Tibial nerve (tissue), 4 donors: ENCODE data around the gene HES4.

Experiments
- CTCF ChIP-seq, 5 experiments: fragments of 200-600 bp in 3 of 5; fragments of 450-650 bp in 2 of 5; sonication (generic) in 3 of 5; IDR thresholded peaks; one replicate each; pipeline ENCODE4 v1.5.1; 2016 to 2019; ENCODE audit warnings: antibody characterized with exemption in 5 of 5, mild to moderate bottlenecking in 3 of 5, moderate library complexity in 2 of 5
- EP300 ChIP-seq, 2 donors: sonication (generic); formaldehyde crosslinking; IDR thresholded peaks; one replicate each; pipeline ENCODE4 v1.6.1; 2017; ENCODE audit warnings: antibody characterized with exemption in 2 of 2, mild to moderate bottlenecking in 1 of 2
- POLR2A ChIP-seq, 2 donors: fragments of 450-650 bp; IDR thresholded peaks; one replicate each; pipeline ENCODE4 v1.6.1; 2017; ENCODE audit warnings: antibody characterized with exemption in 2 of 2, mild to moderate bottlenecking in 2 of 2, moderate library complexity in 2 of 2

- TF ChIP-seq POLR2A (IDR thresholded peaks at IDR 0.05) (no peak), CTCF (IDR thresholded peaks at IDR 0.05) (no peak), EP300 (IDR thresholded peaks at IDR 0.05) (no peak)
These were observed 7.5 kb downstream of the HES4 start for GRCh38 chr1:992362-992761.
